GM18909 (cell line): ENCODE results near the gene CYSTM1.
"Not testable (repeated sequence)": the region's sequence is repeated elsewhere in the genome, so short reads cannot be mapped to it uniquely, and the experiment has no call there.

Source experiments
- ATAC-seq: cut with Tn5 transposase; IDR thresholded peaks from one replicate; pipeline ENCODE4 v1.9.1; 2021; ENCODE audit warnings: mild to moderate bottlenecking; ENCODE audit not compliant: unreplicated experiment, poor library complexity

Gene CYSTM1

DNA sequence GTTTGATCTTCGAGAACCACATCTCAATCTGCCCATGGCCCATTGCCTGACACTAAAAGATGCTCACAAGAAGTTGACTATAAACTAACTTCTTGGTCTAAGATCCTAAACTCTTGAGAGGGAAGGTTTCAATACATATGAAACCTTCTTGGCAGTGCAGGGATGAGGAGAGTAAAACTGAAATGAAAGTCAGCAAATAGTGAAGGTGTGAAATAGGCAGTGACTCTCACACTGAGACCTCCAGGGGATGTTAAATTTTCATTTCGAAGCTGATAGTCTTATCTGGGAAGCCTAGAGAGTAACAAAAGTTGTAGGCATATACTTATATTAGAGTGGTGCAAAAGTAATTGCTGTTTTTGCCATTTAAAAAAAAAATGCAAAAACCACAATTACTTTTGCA is 974 bp upstream of the CYSTM1 start:
- no peak for ATAC-seq

DNA sequence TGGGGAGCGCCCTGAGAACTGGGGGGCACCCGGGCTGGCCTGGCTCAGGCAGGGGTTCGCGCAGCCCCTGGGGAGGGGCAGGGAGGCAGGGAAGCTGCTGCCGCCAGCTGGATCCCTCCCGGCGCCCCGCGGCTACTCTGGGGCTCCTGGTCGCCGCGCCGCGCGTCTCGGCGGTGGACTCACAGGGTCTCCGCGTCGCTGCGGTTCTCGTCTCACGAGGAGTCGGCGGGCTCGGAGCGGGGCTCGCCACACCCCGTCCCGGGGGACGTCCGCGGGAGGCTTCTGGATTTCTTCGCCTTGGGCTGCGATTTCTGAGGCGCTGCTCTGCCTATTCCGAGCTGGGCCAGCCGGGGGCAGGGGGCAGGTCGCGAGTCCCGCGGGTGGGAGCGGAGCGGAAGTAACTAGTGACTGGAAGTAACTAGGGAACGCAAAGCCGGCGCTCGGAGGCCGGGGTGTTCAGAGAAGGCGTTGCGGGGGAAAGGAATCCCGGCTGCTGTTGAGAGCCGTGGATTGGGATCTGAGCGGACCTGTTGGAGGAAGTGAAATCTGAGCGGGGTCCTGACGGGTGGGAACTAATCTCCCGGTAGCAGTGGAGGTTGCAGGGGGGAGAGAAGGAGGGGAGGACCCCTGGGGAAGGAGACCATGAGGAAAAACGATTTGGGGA is 511 bp downstream of the CYSTM1 start:
- ATAC-seq, result peak; percentile 50

DNA sequence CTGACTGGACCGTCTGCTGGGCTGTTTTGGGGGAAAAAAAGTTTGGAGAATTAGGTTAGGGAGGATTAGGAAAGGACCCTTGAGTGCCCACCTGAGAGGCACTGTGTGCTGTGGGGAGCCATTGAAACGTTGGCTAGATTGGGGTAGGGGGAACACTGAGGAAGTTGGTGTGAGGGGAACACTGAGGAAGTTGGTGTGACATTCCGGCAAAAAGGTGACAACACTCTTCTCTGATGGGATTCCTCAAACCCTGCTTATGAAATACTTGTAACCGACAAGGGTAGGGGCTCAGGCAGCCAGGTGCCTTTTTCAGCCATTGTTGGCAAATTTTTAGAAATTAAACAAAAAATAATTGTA is 1.0 kb downstream of the CYSTM1 start:
- no peak for ATAC-seq

DNA sequence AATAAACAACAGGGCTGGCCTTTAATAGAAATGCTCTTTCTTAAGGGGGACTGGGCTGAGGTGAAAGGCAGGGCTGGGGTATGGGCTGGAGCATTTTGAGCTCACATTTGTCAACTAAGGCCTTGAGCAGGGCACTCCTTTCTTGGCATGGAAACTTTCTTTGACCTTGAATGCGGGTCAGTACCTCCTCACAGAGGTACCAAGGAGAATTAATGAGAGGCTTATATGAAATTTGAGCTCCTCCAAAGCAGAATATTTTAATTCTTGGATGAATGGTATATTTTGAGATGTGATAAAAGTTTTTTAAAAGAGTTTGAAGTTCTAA is 3.1 kb downstream of the CYSTM1 start:
- no peak for ATAC-seq

DNA sequence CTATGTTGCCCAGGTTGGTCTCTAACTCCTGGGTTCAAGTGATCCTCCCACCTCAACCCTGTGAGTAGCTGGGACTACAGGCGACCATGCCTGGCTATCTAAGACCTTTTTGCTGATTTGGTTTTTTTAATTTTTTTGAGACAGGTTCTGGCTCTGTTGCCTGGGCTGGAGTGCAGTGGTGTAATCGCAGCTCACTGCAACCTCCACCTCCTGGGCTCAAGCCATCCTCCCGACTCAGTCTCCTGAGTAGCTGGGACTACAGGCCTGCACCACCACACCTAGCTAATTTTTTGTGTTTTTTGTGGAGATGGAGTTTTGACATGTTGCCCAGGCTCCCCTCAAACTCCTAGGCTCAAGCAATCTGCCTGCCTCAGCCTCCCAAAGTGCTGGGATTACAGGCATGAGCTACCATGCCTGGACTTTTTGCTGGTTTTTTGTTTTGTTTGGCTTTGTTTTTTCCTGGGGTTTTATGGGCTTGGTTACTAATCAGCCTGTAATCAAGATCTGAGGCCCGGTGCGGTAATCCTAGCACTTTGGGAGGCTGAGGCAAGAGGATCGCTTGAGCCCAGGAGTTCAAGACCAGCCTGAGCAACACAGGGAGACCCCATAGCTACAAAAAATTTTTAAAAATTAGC is 3.6 kb downstream of the CYSTM1 start:
- no peak for ATAC-seq

DNA sequence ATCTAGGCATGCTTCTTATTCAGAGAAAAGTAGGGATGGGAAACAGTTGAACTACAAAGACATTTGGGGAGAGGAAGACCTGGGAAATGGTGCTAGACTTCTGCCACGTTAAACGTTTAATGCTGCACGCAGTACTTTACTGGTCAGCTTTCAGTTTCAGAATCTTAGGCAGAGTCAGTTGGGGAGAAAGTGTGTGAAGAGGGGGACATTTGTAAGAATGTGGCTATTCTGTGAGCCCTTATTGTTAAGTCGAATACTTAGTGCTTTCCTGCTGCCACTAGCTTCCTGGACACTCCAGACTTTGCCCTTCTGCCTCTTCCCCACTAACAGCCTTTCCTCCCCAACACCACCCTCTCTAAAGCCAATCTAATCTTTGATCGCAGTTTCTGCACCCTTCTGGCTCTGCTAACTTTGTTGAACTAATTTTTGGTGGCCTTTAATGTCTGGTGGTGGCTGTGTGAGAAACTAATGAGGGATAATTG is 6.1 kb downstream of the CYSTM1 start:
- peak; percentile 83 for ATAC-seq

DNA sequence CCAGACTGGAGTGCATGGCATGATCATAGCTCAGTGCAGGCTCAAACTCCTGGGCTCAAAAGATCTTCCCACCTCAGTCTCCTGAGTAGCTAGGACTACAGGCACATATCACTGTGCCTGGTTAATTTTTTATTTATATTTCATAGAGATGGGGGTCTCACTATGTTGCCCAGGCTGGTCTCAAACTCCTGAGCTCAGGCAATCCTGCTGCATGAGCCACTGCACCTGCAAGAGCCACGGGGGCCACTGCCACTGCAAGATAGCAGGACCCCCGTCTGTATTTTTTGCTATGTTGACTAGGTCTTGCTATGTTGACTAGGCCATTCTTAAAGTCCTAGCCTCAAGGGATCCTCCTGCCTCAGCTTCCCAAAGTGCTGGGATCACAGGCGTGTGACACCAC is 6.5 kb downstream of the CYSTM1 start:
- ATAC-seq, result no peak

DNA sequence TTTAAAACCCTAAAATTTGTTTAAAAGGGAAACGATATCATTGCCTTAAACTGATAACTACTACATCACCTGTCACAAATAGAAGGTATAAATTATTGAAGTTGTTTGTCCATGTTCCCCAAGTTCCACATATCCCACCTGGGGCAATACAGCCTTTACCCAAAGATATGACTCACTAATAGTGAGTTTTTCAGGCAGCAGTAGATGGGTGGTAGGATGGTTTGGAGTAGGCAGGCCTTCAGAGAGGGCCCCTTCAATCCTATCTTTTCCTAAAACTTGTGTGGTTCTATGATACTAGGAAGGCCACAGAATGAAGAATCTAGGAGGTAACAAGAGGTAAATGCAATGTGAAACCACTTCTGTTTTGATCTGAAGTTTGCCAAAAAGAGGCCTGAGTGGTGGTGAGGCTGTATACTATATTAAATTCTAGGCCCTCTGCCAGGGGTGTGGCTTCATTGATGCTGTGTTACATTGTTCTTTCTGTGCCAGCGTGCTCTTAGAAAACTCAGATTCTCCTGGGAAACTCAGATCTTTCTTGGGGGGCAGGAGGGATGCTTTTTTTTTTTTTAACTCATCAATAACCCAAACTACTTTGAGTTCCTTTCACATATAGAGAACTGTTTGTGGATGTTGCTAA is 7.2 kb downstream of the CYSTM1 start:
- ATAC-seq, result no peak

DNA sequence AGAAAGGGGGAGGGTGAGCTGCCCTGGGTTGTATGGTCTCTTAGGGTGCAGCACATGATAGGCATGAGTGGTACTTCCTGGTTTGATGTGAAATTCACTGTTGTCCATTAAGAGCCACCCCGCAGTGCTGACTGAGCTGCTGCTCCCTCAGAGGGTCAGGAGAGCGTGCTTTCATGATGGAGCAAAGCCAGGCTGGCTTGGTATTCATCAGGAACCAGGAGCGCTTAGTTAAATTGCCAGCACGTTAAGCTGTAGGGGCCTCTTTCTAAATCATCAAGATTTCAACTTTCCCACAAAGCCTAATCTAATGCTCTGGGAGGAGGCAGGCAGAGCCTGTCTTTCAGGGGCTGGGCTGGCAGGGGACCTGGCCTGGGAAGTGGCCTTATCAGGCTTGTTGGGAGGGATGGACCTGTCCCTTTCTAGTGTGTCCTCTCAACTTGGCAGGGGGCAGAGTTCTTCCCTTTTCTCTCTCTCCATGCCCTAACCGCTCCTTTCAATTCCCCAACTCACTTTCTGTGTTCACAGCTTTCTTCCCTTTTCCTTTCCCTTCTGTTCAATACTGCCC is 7.9 kb downstream of the CYSTM1 start:
- ATAC-seq, result no peak

DNA sequence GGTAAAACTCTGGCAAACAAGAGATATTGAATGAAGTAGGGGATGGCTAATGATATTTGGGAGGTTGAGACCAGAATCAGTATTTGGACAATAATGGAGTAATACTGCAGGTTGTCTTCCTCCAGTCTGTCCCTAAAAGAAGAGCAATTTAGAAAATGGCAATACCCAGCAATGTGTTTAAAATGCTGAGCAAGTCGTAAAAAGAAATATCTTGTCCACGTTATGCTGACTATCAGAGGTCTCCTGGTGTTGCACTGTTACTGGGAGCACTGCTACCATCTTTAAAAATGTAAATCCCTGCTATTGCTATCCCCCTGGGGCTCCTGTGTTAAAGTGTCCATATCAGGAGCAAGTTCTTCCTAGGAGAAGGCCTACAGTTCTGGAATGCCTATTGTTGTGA is 10.4 kb downstream of the CYSTM1 start:
- no peak for ATAC-seq

DNA sequence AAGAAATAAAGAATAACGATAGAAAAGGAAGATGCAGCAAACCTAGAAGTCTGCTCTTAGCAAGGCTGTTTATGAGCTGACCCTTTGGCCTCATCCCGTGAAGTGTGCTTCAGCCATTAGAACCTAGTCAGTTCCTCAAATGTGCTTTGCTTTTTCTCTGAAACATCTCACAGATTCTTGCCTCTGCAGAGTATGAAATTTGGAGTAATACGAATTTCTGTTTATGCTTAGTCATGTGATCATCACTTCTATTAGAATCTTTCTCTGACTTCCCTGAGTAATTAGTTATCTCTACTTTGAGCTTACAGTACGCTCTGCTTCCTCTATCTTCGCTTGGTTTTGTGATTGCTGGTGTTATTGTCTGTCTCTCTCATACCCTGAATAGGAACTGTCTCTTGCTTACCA is 11.3 kb downstream of the CYSTM1 start:
- no peak for ATAC-seq

DNA sequence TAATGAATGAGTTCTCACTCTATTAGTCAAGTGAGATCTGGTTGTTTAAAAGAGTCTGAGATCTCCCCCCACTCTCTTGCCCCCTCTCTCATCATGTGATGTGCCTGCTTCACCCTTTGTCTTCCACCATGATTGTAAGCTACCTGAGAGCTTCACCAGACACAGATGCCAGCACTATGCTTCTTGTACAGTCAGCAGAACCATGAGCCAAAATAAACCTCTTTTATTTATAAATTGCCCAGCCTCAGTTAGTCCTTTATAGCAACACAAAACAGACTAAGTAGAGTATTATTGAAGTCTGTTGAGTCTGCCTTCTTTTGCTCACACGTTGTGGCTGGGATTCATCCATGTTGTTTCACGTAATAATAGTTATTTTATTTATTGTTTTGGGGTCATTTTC is 14.3 kb downstream of the CYSTM1 start:
- ATAC-seq, result no peak

DNA sequence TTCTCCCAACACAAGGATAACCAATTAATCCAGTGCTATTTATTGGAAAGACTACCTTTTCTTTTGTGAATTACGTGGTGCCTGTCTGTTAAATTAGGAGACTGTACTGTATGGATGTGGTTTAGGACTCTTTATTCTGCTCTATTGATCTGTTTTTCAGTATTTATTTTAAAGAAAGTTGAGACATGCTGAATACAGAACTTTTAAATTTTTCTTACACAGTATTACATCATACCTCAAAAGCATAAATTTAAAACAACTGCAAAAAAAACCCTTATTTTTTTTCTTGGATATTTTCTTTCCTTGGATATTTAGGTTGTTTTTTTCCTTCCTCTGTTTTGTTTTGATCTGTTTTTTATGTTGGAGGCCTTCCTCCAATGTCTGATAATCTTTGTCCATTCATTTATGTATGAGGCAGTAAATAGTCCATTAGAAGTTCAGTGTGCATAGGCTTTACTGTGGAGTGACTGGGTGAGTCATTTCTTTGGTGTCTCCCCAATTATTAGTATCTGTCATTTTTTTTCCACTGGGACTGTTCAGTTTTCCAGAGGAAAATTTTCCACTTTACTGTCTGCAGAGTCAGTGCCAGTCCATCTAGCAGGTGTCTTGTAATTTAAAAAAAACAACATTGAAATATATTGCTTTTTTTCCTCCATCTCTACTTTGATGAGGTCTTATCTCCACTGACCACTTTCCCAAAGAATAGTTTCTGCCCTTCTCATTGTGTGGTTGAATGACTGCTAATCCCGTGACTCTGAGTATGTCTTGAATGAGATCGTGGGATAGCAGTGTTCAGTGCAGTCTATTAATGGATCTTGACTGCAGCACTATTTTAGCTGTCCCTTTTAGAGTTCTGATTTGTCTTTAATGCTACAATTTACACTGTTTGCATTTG is 15.2 kb downstream of the CYSTM1 start:
- ATAC-seq, result no peak

DNA sequence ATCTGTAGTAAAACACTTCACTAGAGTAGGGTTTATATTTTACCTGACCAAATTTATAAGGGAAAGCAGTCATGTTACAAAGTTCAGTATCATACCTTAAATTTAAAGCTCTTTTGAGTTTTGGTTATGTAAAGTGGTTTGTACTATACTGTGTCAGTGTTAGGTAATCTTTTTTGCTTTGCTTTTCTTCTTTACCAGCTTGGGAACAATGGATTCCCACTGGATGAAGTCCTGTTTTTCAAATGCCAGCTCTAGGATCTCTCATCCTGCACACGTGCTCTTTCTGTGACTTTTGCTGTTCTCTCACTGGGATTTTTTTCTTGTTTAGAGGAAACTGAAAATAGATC is 15.9 kb downstream of the CYSTM1 start:
- no peak for ATAC-seq

DNA sequence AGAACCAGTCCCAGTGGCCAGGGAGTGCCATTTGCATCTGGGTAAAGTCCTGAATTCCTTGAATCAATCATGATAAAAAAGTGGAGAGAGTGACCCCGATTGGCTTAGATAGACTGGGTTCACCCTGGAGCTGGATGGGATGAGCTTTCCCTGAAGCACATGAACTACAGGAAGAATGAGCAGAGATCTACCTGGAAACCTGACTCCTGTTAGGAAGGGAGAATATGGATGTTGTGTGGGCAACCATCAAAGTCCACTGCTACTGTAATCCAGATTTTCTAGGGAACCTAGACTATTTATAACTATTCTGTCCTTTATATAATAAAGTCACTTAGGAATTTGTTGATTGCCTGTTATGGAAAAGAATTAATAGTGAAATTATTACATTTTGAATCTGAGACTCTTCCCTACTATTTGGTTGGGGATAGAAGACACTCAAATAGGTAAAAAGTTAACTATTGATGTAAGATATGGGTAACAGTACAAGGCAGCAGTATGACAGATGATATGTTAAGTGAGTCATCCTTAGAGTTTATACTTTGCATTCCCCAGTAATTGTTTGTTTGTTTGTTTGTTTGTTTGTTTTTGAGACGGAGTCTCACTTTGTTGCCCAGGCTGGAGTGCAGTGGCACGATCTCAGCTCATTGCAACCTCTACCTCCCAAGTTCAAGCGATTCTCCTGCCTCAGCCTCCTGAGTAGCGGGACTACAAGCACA is 17.9 kb downstream of the CYSTM1 start:
- ATAC-seq, result no peak

DNA sequence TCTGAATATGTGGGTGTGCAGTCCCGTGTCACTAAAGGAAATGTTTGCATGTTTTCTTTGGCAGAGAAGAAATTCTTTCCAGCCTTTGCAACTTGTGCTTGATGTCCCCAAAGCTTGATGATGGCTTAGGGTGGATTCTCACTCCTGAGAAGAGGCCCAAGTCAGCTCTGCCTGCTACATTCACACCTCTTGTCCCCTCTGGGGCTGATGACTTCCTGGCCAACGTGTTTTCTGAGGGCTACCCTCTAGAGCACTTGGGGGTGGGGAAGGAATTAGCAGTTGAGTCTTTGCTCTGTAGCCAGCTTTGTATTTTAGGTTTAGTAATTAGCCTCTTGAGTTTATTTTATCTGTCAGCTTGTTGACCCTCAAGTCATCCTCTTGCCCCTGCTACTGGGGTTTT is 19.7 kb downstream of the CYSTM1 start:
- no peak for ATAC-seq

DNA sequence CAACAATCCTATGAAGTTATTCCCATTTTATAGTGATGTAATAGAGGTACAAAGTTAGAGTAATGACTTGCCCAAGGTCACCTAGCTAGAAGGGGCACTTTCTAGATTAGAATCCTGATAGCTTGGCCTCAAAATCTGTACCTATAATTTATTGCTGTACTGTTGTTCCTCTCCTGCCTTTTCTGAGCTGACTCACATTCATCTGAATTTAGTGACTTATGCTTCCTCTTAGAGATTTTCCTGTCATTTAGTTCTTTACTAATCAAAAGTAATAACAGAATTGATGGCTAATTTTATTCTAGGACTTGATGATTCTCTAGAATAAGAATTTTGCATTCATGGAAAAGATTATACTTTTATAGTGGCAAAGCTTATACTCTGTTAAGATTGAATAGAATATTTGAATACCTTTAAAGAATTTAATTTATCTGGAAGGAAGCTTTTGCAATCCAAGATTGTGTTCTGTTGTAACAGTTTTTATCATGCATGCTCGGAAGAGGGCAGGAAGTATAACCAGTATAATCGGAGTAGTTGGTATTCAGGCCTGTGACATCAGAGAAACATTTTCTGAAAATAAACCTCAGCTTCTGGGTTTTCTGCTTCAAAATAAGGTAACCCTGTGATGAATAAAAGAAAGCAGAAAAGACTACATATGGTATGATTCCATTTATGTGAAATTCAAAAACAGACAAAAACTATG is 21.3 kb downstream of the CYSTM1 start:
- ATAC-seq, result no peak

DNA sequence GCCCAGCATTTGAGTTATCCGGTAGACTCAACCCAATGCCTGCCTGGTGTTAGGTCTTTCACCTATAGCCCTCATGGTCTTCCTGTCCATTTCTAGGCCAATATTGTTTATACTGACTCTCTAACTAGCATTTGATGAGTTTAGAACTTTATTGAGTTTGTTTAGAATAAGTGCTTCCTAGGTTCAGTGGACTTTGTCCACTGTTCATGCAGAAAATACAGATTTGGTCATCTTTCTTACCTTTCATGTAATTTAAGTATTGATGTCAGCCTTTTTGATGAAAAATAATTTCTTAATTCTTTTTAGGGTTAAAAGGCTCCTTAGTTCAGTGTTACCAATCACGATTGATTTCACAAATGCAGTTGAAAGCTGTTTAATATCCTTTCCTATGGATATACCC is 22.0 kb downstream of the CYSTM1 start:
- ATAC-seq, result no peak

DNA sequence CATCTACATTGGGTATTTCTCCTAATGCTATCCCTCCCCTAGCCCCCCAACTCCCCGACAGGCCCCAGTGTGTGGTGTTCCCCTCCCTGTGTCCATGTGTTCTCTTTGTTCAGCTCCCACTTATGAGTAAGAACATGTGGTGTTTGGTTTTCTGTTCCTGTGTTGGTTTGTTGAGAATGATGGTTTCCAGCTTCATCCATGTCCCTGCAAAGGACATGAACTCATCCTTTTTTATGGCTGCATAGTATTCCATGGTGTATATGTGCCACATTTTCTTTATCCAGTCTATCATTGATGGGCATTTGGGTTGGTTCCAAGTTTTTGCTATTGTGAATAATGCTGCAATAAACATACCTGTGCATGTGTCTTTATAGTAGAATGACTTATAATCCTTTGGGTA is 23.9 kb downstream of the CYSTM1 start:
- ATAC-seq, result not testable (repeated sequence)

DNA sequence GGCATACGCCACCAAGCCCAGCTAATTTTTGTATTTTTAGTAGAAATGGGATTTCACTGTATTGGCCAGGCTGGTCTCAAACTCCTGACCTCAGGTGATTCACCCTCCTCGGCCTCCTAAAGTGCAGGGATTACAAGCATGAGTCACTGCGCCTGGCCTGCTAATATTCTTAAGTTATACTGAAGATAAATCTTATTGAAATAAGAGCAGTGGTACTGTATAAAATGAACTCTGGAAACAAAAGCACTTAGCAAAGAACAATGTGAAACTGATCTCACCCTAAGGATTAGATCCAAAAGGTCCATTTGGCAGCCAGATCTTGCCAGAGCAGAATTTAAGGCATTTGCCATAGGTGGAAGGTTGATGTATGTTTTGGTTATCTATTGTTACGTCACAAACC is 27.1 kb downstream of the CYSTM1 start:
- ATAC-seq, result no peak
